ENCODE results near the gene FGF7.

GRCh38 chr15:49492151-49492550, 69.1 kb downstream of the FGF7 start:
- TF ChIP-seq EZH2 (IDR thresholded peaks at IDR 0.05; ENCODE audit: borderline replicate concordance, insufficient read depth, low read depth, low read length, poor library complexity, severe bottlenecking), result no peak
- TF ChIP-seq, protein P1, sequence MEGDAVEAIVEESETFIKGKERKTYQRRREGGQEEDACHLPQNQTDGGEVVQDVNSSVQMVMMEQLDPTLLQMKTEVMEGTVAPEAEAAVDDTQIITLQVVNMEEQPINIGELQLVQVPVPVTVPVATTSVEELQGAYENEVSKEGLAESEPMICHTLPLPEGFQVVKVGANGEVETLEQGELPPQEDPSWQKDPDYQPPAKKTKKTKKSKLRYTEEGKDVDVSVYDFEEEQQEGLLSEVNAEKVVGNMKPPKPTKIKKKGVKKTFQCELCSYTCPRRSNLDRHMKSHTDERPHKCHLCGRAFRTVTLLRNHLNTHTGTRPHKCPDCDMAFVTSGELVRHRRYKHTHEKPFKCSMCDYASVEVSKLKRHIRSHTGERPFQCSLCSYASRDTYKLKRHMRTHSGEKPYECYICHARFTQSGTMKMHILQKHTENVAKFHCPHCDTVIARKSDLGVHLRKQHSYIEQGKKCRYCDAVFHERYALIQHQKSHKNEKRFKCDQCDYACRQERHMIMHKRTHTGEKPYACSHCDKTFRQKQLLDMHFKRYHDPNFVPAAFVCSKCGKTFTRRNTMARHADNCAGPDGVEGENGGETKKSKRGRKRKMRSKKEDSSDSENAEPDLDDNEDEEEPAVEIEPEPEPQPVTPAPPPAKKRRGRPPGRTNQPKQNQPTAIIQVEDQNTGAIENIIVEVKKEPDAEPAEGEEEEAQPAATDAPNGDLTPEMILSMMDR (IDR thresholded peaks at IDR 0.05), result no peak
